Mononuclear cell (primary cell): Measurements from ENCODE around the gene CYP3A5. TPM values are rescaled to one million over a fixed set of nuclear protein-coding genes. Genes with fewer than 3 reads are reported as not detected.
A peak's percentile ranks its signal among the peaks of the same experiment; 100 is the strongest.

Experiments used
- H3K27me3 ChIP-seq: 2 replicates; pipeline ENCODE4 v1.6.0; 2011; ENCODE audit warnings: low read length, control low read depth; ENCODE audit not compliant: insufficient read depth
- H3K4me1 ChIP-seq: 2 replicates; pipeline ENCODE4 v1.5.1; 2011; ENCODE audit warnings: mild to moderate bottlenecking, low read length, control low read depth; ENCODE audit not compliant: insufficient read depth
- H3K4me3 ChIP-seq: 2 replicates; pipeline ENCODE4 v1.5.1; 2011; ENCODE audit warnings: mild to moderate bottlenecking, low read length, moderate library complexity
- H3K9me3 ChIP-seq: 2 replicates; pipeline ENCODE4 v1.5.1; 2011; ENCODE audit warnings: low read depth, mild to moderate bottlenecking, control low read depth, low read length
- total RNA-seq: library from RNA; depleted of rRNA; stranded (reverse); fragments of >200 nt; gene quantifications from one replicate; pipeline ENCODE4 v1.2.3, GENCODE V29; 2012

The CYP3A5 gene
- total RNA-seq, 1 donor = 0.10 TPM

DNA sequence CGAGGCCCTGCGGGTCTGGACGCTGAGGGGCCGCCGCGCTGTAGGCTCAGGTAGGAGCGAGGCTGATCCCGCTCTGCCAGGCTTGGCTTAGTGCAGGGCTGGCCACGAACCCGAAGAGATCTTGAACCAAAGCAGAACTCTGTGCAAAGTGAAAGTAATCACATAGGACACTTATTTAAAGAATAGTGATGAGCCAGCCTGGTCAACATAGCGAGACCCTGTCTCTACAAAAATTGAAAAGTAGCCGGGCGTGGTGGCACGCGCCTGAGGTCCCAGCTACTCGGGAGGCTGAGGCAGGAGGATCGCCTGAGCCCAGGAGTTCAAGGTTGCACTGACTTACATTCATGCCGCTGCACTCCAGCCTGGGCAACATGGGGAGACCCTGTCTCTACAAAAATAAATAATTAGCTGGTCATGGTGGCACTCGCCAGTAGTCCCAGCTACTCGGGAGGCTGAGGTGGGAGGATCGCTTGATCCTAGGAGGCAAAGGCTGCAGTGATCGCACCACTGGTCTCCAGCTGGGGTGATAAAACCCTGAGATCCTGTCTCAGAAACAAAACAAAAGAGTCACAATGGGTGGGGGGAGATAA is 62.5 kb downstream of the CYP3A5 start:
- Histone ChIP-seq H3K9me3 (no peaks in the 10 kb centered on the region), H3K27me3 (peaks cover 6% of the 10 kb centered on the region), H3K4me3 (peak overlapping the region; percentile 89), H3K4me1 (peaks cover 22% of the 10 kb centered on the region)

DNA sequence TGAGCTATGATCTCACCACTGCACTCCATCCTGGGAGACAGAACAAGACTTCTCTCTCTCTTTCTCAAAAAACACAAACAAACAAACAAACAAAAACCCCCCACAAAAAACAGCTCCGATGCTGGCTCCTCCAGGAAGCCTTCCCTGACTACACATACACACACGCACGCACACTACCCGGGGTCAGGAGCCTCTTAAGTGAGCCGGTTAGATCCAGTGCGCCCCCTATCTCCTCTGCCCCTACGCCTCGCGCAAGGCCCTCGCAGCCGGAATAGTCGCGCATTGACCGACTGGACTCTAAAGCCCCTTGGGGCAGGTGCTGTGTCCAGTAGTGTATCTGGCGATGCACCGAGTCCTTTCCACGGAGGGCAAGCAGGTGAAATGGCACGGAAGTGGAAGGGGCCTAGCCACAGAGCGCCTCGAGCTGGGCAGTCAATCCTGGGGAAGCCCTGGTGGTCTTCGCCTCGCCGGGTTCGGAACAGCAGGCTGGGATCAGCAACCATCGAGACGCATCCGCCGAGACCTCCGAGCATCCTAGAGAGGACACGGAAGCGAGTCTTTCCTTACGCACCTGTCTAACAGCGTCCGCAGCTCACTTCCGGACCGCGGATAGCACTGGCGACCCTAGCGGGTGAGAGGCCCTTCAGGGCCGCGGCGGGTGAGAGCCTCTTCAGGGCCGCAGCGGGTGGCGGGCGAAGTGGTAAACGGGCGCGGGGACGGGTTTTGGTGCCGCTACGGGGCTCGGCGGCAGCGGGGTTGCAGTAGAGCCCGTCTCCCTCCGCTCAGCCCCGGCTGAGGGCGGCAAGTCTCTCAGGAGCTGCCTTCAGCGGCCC is 63.2 kb downstream of the CYP3A5 start, which contains the start of gene ZSCAN25:
Gene ZSCAN25, plus strand, starts transcription at position 588 of the 833 bp plus-strand sequence. CDS start 2,661 bp downstream, outside the sequence.
- peak within 1 kb of the TSS; percentile 89 for H3K4me3 ChIP-seq
- peaks cover 22% of the 10 kb centered on the region for H3K4me1 ChIP-seq

DNA sequence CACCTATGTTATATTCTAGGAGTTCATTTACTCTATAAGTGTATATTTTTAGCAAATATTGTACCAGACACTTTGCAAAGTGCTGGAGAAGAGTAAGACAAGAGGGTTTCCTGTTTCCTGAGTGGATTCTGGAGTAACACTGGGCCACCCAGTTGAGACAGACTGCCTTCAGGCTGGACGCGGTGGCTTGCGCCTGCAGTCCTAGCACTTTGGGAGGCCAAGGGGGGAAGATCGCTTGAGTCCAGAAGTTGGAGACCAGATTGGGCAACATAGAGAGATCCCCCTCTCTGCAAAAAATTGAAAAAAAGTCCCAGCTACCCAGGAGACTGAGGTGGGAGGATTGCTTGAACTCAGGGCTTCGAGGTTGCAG is 63.8 kb downstream of the CYP3A5 start:
- peaks cover 6% of the 10 kb centered on the region for H3K27me3 ChIP-seq
- peaks cover 22% of the 10 kb centered on the region for H3K4me1 ChIP-seq
- H3K4me3 ChIP-seq = peak overlapping the region; percentile 89
- no peaks in the 10 kb centered on the region for H3K9me3 ChIP-seq

More for the DNA sequence above, 63.2 kb downstream of the CYP3A5 start, which contains the start of gene ZSCAN25:
- Histone ChIP-seq H3K27me3 (peaks cover 6% of the 10 kb centered on the region), H3K9me3 (no peaks in the 10 kb centered on the region)

DNA sequence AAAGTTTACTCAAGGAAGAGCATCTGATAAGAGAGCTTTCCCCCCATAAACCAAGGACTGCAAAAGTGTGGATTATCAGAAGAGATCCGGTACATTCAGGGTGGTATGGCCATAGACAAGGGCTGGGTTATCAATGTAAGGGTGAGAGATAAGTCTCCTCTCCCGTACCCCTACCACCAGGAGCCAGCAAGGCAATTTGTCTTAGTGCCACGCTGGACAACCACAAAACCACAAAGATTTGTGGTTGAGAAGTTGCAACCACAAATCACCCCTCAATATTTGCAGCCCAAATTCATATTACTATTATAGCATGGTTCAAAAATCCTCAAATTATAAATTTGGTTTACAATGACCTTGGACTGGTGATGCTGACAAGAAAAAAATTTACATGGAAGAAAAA is 65.3 kb downstream of the CYP3A5 start:
- H3K4me1 ChIP-seq = peaks cover 22% of the 10 kb centered on the region
- H3K27me3 ChIP-seq = peaks cover 6% of the 10 kb centered on the region
- H3K9me3 ChIP-seq = no peaks in the 10 kb centered on the region
- no peak overlapping the region for H3K4me3 ChIP-seq

DNA sequence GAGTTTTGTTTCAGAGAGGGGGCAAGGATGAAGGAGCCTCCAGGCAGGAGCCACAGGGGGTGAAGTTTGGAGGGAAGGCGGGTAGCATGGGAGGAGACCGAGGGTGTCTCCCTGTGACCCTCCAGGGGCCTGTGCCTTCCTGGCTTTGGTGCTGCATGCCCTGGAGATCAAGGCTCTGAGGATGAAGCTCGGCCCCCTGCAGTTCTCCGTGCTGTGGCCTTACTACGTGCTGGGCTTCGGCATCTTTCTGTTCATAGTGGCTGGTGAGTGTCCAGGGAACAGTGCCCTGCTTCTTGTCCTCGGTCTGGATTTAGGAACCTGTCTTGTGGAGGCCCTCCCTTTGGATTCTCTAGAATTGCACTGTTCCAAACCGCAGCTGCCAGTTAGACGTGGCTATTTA is 72.2 kb downstream of the CYP3A5 start:
- H3K4me3 ChIP-seq = no peak overlapping the region
- H3K9me3 ChIP-seq = no peaks in the 10 kb centered on the region
- no peaks in the 10 kb centered on the region for H3K27me3 ChIP-seq
- H3K4me1 ChIP-seq = no peaks in the 10 kb centered on the region

DNA sequence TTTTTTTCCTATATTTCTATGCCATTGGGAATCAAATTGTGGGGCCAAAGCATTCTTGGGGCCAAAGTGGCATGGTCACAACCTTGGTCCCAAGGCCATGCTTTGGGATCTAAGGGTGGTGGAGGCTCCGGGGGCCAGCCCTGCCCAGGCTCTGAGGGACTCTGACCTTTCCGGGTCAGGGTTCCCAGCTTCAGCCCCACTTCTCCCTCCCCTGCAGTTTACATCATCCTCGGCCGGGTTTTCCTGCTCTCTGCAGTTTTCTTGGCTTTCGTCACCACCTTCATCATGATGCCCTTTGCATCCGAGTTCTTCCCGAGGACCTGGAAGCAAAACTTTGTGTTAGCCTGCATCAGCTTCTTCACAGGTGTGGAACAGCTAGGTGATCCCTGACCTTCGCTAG is 73.3 kb downstream of the CYP3A5 start:
- no peaks in the 10 kb centered on the region for H3K27me3 ChIP-seq
- no peak overlapping the region for H3K4me3 ChIP-seq
- no peaks in the 10 kb centered on the region for H3K4me1 ChIP-seq
- H3K9me3 ChIP-seq = no peaks in the 10 kb centered on the region

DNA sequence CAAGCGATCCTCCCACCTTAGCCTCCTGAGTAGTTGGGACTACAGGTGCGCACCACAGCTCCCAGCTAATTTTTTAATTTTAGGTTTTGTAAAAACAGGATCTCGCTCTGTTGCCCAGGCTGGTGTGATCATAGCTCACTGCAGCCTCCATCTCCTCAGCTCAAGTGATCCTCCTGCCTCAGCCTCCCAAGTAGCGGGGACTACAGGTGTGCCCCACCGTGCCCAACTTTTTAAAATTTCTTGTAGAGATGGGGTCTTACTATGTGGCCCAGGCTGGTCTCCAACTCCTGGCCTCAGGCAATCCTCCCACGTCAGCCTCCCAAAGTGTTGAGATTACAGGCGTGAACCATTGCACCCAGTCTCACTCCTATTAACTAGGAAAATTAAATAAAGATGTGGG is 74.3 kb downstream of the CYP3A5 start:
- H3K9me3 ChIP-seq = no peaks in the 10 kb centered on the region

DNA sequence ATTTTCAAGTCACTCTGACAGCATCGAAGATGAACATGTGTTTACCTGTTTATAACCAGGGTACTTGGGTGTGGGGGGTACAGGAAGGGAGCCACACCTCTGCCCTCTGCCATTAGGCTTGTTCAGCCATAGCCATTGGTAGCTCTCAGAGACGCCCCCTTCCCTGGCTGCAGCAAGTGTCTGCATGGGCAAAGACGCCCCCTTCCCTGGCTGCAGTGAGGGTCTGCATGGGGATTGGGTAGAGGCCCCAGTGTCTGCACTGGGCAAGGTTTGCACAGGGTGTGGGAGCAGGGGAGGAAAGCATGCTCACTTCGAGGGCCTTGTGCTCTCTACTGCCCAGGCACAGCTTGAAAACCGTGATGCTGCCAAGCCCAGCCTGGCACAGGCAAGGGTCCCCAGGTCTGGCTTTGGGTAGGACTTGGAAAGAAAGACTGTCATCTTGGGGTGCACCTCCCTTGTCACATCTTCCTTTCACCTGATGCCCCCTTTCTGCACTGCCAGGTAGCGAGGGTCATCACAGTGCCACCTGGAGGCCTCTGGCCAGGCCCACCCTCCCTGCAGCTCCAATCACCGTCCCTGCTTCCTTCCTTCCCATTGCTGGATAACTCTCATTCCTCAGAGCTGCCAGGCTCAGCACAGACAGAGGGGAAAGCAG is 78.0 kb downstream of the CYP3A5 start:
- H3K4me1 ChIP-seq = no peaks in the 10 kb centered on the region
- H3K4me3 ChIP-seq = no peak overlapping the region
- H3K9me3 ChIP-seq = no peaks in the 10 kb centered on the region
- H3K27me3 ChIP-seq = no peaks in the 10 kb centered on the region

More for the DNA sequence above, 74.3 kb downstream of the CYP3A5 start:
- no peaks in the 10 kb centered on the region for H3K4me1 ChIP-seq
- no peak overlapping the region for H3K4me3 ChIP-seq
- H3K27me3 ChIP-seq = no peaks in the 10 kb centered on the region

DNA sequence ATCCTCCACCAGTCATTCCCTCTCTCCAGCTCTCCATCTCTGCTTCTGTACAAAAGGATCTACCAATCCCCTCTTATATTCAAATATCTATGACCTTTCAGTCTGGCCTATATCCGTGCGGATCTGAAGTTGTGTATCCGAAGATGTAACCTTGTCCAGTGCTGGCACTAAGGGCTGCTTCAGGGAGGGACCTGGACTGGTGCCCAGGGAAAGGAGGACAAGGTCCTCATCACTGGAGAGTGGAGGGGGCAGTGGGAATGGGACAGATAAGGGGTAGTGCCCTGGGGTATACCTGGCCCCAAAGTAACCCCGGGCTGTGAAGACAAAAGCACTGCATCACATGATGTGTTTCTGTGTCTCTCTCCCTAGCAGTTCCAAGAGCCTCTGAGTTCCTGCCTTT is 80.0 kb downstream of the CYP3A5 start:
- no peaks in the 10 kb centered on the region for H3K4me1 ChIP-seq
- H3K27me3 ChIP-seq = no peaks in the 10 kb centered on the region
- H3K9me3 ChIP-seq = no peaks in the 10 kb centered on the region
- H3K4me3 ChIP-seq = no peak overlapping the region

Other genes with a start within 250 kb of the CYP3A5 start
- 3.1 TPM for gene PTCD1, start 241.2 kb downstream of the CYP3A5 start, total RNA-seq
- gene CPSF4, start 241.1 kb downstream of the CYP3A5 start, total RNA-seq = 17.4 TPM
- gene ATP5MF, start 213.8 kb downstream of the CYP3A5 start, total RNA-seq = 130 TPM
- gene ZNF789, start 207.1 kb downstream of the CYP3A5 start, total RNA-seq = 6.1 TPM
- gene ZNF394, start 179.7 kb downstream of the CYP3A5 start, total RNA-seq = 198 TPM
- 6.3 TPM for gene ZKSCAN5, start 175.3 kb downstream of the CYP3A5 start, total RNA-seq
- 1.0 TPM for gene FAM200A, start 127.9 kb downstream of the CYP3A5 start, total RNA-seq
- 122 TPM for gene ZNF655, start 121.4 kb downstream of the CYP3A5 start, total RNA-seq
- gene TMEM225B, start 81.7 kb downstream of the CYP3A5 start, total RNA-seq = 1.4 TPM
- gene ZSCAN25, start 63.0 kb downstream of the CYP3A5 start, total RNA-seq = 28.8 TPM
- gene CYP3A7, start 55.2 kb upstream of the CYP3A5 start, total RNA-seq = not detected
- not detected for gene CYP3A4, start 104.2 kb upstream of the CYP3A5 start, total RNA-seq
- gene CYP3A43, start 148.0 kb upstream of the CYP3A5 start, total RNA-seq = not detected
- not detected for gene OR2AE1, start 197.0 kb upstream of the CYP3A5 start, total RNA-seq
- gene TRIM4, start 239.5 kb upstream of the CYP3A5 start, total RNA-seq = 23.2 TPM
- 0.63 TPM for gene GJC3, start 249.6 kb upstream of the CYP3A5 start, total RNA-seq